Ectodermal cell (in vitro differentiated cells): ENCODE measurements around the gene TNRC6A.
"Not testable (repeated sequence)": the region's sequence is repeated elsewhere in the genome, so short reads cannot be mapped to it uniquely, and the experiment has no call there.

ENCODE experiments used
- H3K27ac ChIP-seq: 2 replicates; pipeline ENCODE4 v1.7.0; 2013; ENCODE audit warnings: mild to moderate bottlenecking, low read depth, low read length; ENCODE audit not compliant: insufficient read depth, poor library complexity, severe bottlenecking
- H3K27me3 ChIP-seq: 2 replicates; pipeline ENCODE4 v1.7.0; 2013; ENCODE audit warnings: mild to moderate bottlenecking, low read length; ENCODE audit not compliant: insufficient read depth, control insufficient read depth, poor library complexity, severe bottlenecking
- H3K36me3 ChIP-seq: one replicate; pipeline ENCODE4 v1.7.0; 2013; ENCODE audit warnings: low read length; ENCODE audit not compliant: control insufficient read depth, insufficient read depth
- H3K4me1 ChIP-seq: one replicate; pipeline ENCODE4 v1.7.0; 2013; ENCODE audit warnings: low read length; ENCODE audit not compliant: control insufficient read depth, insufficient read depth
- H3K4me3 ChIP-seq: 2 replicates; pipeline ENCODE4 v1.7.0; 2013; ENCODE audit warnings: low read depth, low read length, control low read depth; ENCODE audit not compliant: insufficient read depth
- H3K9me3 ChIP-seq: 2 replicates; pipeline ENCODE4 v1.7.0; 2013; ENCODE audit warnings: mild to moderate bottlenecking, low read length, moderate library complexity; ENCODE audit not compliant: control insufficient read depth
- WGBS, 2 experiments: methylation state at CpG; one replicate each; pipeline ENCODE4 v1.1.7; 2013; ENCODE audit warnings: missing lambda C conversion rate in 2 of 2; 5-methylcytosine and 5-hydroxymethylcytosine counted together

Gene TNRC6A

GRCh38 chr16:24696699-24697098 lies 32.8 kb upstream of the TNRC6A start:
- Histone ChIP-seq H3K27ac (no peak overlapping the region), H3K9me3 (no peaks in the 10 kb centered on the region), H3K27me3 (no peaks in the 10 kb centered on the region), H3K4me1 (no peaks in the 10 kb centered on the region), H3K4me3 (no peak overlapping the region), H3K36me3 (no peaks in the 10 kb centered on the region)
- WGBS, 2 experiments: 72 to 77% methylated on average over 4 to 5 of the region's 5 CpGs

DNA sequence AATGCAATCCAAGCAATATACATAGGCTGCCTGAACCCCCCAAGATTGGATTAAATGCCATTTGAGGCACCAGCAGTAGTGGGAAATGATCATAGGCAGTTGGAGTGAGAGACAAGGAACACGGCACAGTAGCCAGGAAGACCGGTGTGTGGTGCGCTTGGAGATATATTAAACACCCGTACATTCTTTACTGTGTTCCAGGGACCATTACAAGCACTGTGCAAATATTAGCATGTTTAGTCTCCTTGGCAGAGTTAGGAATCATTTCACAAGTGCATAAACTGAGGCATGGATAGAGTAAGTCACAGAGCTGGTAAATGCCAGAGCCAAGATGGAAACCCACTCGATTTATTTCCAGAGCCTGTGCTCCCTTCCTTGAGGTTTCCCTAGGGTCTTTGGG lies 31.1 kb upstream of the TNRC6A start:
- H3K9me3 ChIP-seq: no peaks in the 10 kb centered on the region
- WGBS, 2 experiments: 94% methylated on average over 5 of the region's 5 CpGs
- no peaks in the 10 kb centered on the region for H3K4me1 ChIP-seq

DNA sequence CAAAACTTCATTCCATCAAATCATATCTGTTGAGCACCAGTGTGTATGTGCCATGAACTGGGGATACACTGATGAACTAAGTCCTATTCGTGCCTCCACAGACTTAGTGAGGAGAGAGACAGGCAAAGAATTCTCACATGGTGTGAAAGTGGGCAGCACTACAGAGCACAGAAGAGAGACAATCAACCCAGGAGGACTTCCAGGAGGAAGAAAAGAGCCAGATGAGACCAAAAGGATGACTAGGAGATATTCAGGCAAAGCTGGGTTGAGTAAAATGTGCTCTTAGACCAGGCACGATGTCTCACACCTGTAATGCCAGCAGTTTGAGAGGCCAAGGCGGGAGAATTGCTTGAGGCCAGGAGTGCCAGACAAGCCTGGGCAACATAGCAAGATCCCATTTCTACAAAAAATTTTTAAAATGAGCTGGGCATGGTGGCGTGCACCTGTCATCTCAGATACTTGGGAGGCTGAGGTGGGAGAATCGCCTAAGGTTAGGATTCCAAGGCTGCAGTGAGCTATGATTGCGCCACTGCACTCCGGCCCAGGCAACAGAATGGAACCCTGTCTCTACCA lies 30.2 kb upstream of the TNRC6A start:
- WGBS, 2 experiments: 94 to 95% methylated on average over 7 of the region's 7 CpGs
- no peaks in the 10 kb centered on the region for H3K4me1 ChIP-seq
- H3K9me3 ChIP-seq: no peaks in the 10 kb centered on the region

More for the DNA sequence above, 31.1 kb upstream of the TNRC6A start:
- Histone ChIP-seq H3K27me3 (no peaks in the 10 kb centered on the region), H3K4me3 (no peak overlapping the region), H3K27ac (no peak overlapping the region), H3K36me3 (no peaks in the 10 kb centered on the region)

DNA sequence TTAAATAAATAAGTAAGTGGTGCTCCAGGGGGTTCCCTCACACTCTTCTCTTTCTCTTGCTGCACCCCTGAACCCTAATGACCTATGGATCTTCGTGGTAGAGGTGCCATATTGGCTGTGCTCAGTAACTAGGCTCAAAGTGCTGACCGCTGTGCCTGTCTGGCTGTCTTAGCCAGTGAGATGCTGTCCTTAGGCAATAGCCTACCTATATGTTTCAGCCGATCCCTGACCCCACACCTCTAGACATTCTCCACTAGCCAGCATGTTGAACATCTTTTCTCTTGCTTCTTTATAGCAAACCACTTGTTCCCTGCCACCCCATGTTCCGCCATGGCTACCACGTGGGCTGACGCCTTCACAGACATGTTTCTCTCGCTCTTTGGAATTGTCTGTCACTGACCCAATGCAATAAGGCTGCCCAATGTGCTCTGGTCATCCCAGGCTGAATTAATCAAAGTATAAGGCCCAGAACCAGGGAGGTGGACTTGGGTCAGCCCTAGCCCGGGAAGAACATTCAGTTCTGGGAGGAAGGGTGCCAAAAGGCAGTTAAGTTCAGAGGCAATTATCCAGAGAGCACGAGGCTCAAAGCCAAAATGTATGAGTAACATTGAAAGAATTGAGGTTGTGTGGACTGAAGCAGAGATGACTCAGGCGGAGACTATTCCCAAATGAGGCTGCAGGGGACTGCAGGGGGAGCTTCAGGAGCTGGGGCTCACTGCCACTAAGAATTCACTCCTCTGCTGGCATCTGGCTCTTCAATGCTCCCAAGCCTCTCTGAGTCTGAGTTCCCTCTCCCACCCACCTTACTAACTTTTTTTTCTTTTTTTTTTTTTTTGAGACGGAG lies 28.7 kb upstream of the TNRC6A start:
- Histone ChIP-seq H3K4me3 (no peak overlapping the region), H3K36me3 (no peaks in the 10 kb centered on the region), H3K4me1 (no peaks in the 10 kb centered on the region), H3K9me3 (no peaks in the 10 kb centered on the region), H3K27ac (no peak overlapping the region), H3K27me3 (no peaks in the 10 kb centered on the region)
- WGBS, 2 experiments: 71 to 75% methylated on average over 11 of the region's 11 CpGs

More for the DNA sequence above, 30.2 kb upstream of the TNRC6A start:
- Histone ChIP-seq H3K4me3 (no peak overlapping the region), H3K27me3 (no peaks in the 10 kb centered on the region), H3K27ac (no peak overlapping the region), H3K36me3 (no peaks in the 10 kb centered on the region)

DNA sequence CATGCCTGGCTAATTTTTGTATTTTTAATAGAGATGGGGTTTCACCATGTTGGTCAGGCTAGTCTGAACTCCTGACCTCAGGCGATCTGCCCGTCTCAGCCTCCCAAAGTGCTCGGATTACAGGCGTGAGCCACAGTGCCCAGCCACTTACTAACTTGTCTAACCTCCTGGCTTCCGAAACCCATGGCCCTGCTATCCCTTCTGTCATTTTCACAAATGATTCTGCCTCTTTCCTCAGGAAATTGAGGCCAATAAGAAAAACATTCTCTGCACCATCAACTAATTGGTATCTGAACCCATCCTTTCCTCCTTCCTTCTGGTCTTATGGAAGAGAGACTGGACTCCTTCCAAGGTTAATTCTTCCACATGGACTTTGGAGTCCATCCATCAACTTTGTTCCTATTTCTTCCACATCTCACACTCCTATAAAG lies 27.9 kb upstream of the TNRC6A start:
- Histone ChIP-seq H3K4me3 (no peak overlapping the region), H3K27ac (no peak overlapping the region), H3K27me3 (no peaks in the 10 kb centered on the region), H3K4me1 (no peaks in the 10 kb centered on the region), H3K9me3 (no peaks in the 10 kb centered on the region), H3K36me3 (no peaks in the 10 kb centered on the region)
- 82 to 86% methylated on average over 5 of the region's 5 CpGs for WGBS, 2 experiments

DNA sequence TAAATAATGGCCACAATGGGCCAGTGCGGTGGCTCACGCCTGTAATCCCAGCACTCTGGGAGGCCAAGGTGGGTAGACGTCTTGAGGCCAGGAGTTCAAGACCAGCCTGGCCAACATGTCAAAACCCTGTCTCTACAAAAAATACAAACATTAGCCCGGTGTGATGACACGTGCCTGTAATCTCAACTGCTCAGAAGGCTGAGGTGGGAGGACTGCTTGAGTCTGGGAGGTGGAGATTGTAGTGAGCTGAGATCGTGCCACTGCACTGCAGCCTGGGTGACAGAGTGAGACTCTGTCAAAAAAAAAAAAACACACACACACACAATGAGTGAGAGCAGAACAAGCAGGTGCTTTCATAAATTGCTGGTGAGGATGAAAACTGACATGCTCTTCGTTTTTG lies 21.7 kb upstream of the TNRC6A start:
- not testable (repeated sequence) for H3K4me1 ChIP-seq, H3K9me3 ChIP-seq, H3K36me3 ChIP-seq, H3K27ac ChIP-seq, H3K4me3 ChIP-seq, H3K27me3 ChIP-seq
- WGBS, 2 experiments: 89% methylated on average over 7 of the region's 7 CpGs

DNA sequence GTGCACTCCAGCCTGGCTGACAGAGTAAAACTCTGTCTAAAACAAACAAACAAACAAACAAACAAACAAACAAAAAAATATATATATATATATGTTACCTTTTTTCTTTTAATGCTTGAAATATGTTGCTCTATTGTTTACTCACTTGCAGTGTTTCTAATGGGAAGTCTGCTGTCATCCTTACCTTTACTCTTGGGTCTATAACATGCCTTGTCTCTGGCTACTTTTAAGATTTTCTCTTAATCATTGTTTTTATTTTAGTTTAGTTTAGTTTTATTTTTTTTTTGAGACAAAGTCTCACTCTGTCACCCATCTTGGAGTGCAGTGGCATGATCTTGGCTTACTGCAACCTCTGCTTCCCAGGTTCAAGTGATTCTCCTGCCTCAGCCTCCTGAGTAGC lies 16.1 kb upstream of the TNRC6A start:
- Histone ChIP-seq H3K27me3 (no peaks in the 10 kb centered on the region), H3K27ac (no peak overlapping the region)

DNA sequence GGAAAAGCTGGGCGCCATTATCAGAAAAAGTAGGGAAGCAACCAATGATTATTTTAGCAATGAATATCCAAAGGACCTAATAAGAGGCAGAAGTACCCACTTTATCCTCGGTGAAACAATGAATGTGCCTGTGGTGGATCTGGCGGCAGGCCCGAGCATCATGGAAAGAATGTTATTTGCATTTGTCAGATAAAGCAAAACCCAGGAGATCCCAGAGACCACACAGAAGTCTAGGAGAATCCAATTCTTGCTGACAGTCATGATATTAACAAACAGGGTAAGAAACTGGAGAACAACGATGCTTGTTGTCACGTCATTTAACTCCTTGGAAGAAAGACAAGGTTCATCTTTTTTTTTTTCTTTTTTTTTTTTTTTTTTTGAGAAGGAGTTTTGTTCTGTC lies 12.0 kb upstream of the TNRC6A start:
- H3K4me1 ChIP-seq: no peaks in the 10 kb centered on the region

More for the DNA sequence above, 16.1 kb upstream of the TNRC6A start:
- no peaks in the 10 kb centered on the region for H3K36me3 ChIP-seq
- H3K9me3 ChIP-seq: no peaks in the 10 kb centered on the region
- no peaks in the 10 kb centered on the region for H3K4me1 ChIP-seq
- H3K4me3 ChIP-seq: no peak overlapping the region

GRCh38 chr16:24718967-24719521 lies 10.4 kb upstream of the TNRC6A start:
- no peak overlapping the region for H3K27ac ChIP-seq
- WGBS, 2 experiments: 95 to 96% methylated on average over 5 to 6 of the region's 6 CpGs
- H3K36me3 ChIP-seq: no peaks in the 10 kb centered on the region
- no peaks in the 10 kb centered on the region for H3K9me3 ChIP-seq
- H3K4me1 ChIP-seq: no peaks in the 10 kb centered on the region
- no peaks in the 10 kb centered on the region for H3K27me3 ChIP-seq
- no peak overlapping the region for H3K4me3 ChIP-seq

More for the DNA sequence above, 12.0 kb upstream of the TNRC6A start:
- H3K4me3 ChIP-seq: no peak overlapping the region
- no peaks in the 10 kb centered on the region for H3K27me3 ChIP-seq
- 88 to 92% methylated on average over 6 of the region's 6 CpGs for WGBS, 2 experiments
- H3K36me3 ChIP-seq: no peaks in the 10 kb centered on the region
- no peaks in the 10 kb centered on the region for H3K9me3 ChIP-seq
- no peak overlapping the region for H3K27ac ChIP-seq

DNA sequence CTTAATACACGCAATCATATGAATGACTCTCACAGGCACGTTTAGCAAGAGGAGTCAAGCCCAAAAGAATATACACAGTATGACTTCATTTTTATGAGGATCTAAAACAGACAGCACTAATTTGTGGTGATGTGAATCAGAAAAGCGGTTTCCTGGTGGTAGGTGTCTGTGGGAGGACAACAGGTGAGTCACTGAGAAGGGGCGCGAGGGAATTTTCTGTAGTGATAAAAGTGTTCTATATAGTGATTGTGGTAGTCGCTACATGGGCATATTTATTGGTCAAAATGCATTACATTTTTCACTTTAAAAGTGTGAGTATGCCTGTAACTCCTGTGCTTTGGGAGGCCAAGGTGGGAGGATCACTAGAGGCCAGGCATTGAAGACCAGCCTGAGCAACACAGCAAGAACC lies 7.6 kb upstream of the TNRC6A start:
- Histone ChIP-seq H3K4me3 (no peak overlapping the region), H3K9me3 (no peaks in the 10 kb centered on the region), H3K4me1 (no peaks in the 10 kb centered on the region), H3K27me3 (no peaks in the 10 kb centered on the region), H3K27ac (no peak overlapping the region), H3K36me3 (no peaks in the 10 kb centered on the region)
- 93 to 99% methylated on average over 6 of the region's 6 CpGs for WGBS, 2 experiments
